DMS153 treated with DMSO at 0.1 percent for 48 hours (cell line): ENCODE results near the gene GRB10.

Source experiments
- DNase-seq: peaks from one replicate; lab custom pipeline; 2025; ENCODE audit not compliant: unreplicated experiment; lab: John Stamatoyannopoulos, UW

GRB10 gene

GRCh38 chr7:50640779-50641178, 141.9 kb downstream of the GRB10 start:
- no peak for DNase-seq

- no peak for DNase-seq
Measured at GRCh38 chr7:50640256-50640655, 142.4 kb downstream of the GRB10 start.

- DNase-seq: no peak
Measured at GRCh38 chr7:50637725-50638643, 144.7 kb downstream of the GRB10 start.

- no peak for DNase-seq
Measured at GRCh38 chr7:50634378-50634777, 148.3 kb downstream of the GRB10 start.

- no peak for DNase-seq
Measured at GRCh38 chr7:50633414-50633710, 149.3 kb downstream of the GRB10 start.

GRCh38 chr7:50632561-50633413, 149.9 kb downstream of the GRB10 start:
- DNase-seq: peak; percentile 52

- no peak for DNase-seq
Measured at GRCh38 chr7:50631639-50632038, 151.1 kb downstream of the GRB10 start.

GRCh38 chr7:50631100-50631499, 151.6 kb downstream of the GRB10 start:
- DNase-seq: no peak

GRCh38 chr7:50629238-50629901, 153.3 kb downstream of the GRB10 start:
- no peak for DNase-seq

- no peak for DNase-seq
Measured at GRCh38 chr7:50628434-50629084, 154.1 kb downstream of the GRB10 start.

GRCh38 chr7:50627824-50628361, 154.8 kb downstream of the GRB10 start:
- no peak for DNase-seq

- DNase-seq: no peak
Measured at GRCh38 chr7:50626286-50626685, 156.4 kb downstream of the GRB10 start.

- DNase-seq: no peak
Measured at GRCh38 chr7:50625360-50625759, 157.3 kb downstream of the GRB10 start.

GRCh38 chr7:50622821-50623220, 159.9 kb downstream of the GRB10 start:
- no peak for DNase-seq

GRCh38 chr7:50621973-50622490, 160.7 kb downstream of the GRB10 start:
- no peak for DNase-seq

- DNase-seq: no peak
Measured at GRCh38 chr7:50621206-50621605, 161.5 kb downstream of the GRB10 start.

- no peak for DNase-seq
Measured at GRCh38 chr7:50620433-50620832, 162.3 kb downstream of the GRB10 start.

- no peak for DNase-seq
Measured at GRCh38 chr7:50619684-50620083, 163.0 kb downstream of the GRB10 start.

GRCh38 chr7:50618281-50618680, 164.4 kb downstream of the GRB10 start:
- no peak for DNase-seq

- no peak for DNase-seq
Measured at GRCh38 chr7:50615519-50616080, 167.1 kb downstream of the GRB10 start.
